Nucleus accumbens (tissue), 56 donors: ENCODE measurements around the gene BLOC1S6.
"Not testable (repeated sequence)": the region's sequence is repeated elsewhere in the genome, so short reads cannot be mapped to it uniquely, and the experiment has no call there.

ENCODE experiments used
- DNase-seq, 56 donors: peaks; one replicate each; lab custom pipeline; 2025; lab: John Stamatoyannopoulos, UW

Gene BLOC1S6

GRCh38 chr15:45637552-45638033 lies 50.4 kb downstream of the BLOC1S6 start:
- DNase-seq: peak in 4 of 56 donors; percentile 7 to 33 (median 30)

GRCh38 chr15:45640616-45641015 lies 53.4 kb downstream of the BLOC1S6 start:
- no peak for DNase-seq

GRCh38 chr15:45641374-45641781 lies 54.2 kb downstream of the BLOC1S6 start:
- no peak for DNase-seq

GRCh38 chr15:45641999-45642932 lies 55.1 kb downstream of the BLOC1S6 start:
- no peak for DNase-seq

- no peak for DNase-seq
These were observed 57.3 kb downstream of the BLOC1S6 start for GRCh38 chr15:45644437-45644836.

GRCh38 chr15:45645026-45645980 lies 58.1 kb downstream of the BLOC1S6 start:
- DNase-seq: no peak

- no peak for DNase-seq
These were observed 59.0 kb downstream of the BLOC1S6 start for GRCh38 chr15:45646220-45646619.

- DNase-seq: no peak
These were observed 60.6 kb downstream of the BLOC1S6 start for GRCh38 chr15:45647828-45648227.

GRCh38 chr15:45648521-45649200 lies 61.5 kb downstream of the BLOC1S6 start:
- no peak for DNase-seq

- not testable (repeated sequence) for DNase-seq
These were observed 62.8 kb downstream of the BLOC1S6 start for GRCh38 chr15:45650007-45650406.

- no peak for DNase-seq
These were observed 63.8 kb downstream of the BLOC1S6 start for GRCh38 chr15:45650889-45651525.

GRCh38 chr15:45653702-45654424 lies 66.7 kb downstream of the BLOC1S6 start:
- no peak for DNase-seq

- no peak for DNase-seq
These were observed 67.6 kb downstream of the BLOC1S6 start for GRCh38 chr15:45654749-45655148.

GRCh38 chr15:45657254-45657653 lies 70.1 kb downstream of the BLOC1S6 start:
- DNase-seq: no peak

- DNase-seq: no peak
These were observed 70.8 kb downstream of the BLOC1S6 start for GRCh38 chr15:45657764-45658545.
